GM18907 (cell line): Measurements from ENCODE around the gene PSD.

Experiments used
- ATAC-seq: cut with Tn5 transposase; IDR thresholded peaks from one replicate; pipeline ENCODE4 v1.9.1; 2021; ENCODE audit warnings: mild to moderate bottlenecking, moderate library complexity; ENCODE audit not compliant: unreplicated experiment

The PSD gene

GRCh38 chr10:102449321-102450123 lies 30.9 kb upstream of the PSD start:
- peak; percentile 49 for ATAC-seq

- ATAC-seq, result no peak
Measured at GRCh38 chr10:102444851-102445250, 26.3 kb upstream of the PSD start.

- ATAC-seq, result no peak
Measured at GRCh38 chr10:102438374-102438773, 19.8 kb upstream of the PSD start.

DNA sequence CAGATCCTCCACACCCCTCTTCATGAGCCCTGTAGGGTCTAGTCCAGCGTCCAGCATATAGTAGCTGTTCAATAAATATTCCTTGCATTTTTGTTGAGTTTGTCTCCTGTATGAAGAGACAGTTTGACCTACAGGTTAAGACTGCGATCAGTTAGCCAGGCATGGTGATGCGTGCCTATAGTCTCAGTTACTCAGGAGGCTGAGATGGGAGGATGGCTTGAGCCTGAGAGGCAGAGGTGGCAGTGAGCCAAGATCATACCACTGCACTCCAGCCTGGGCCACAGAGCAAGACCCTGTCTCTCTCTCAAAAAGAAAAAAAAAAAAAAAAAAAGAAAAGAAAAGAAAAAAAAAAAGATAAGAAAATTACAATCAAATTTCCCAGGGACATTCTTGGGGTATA lies 18.9 kb upstream of the PSD start:
- ATAC-seq, result no peak

GRCh38 chr10:102436312-102436711 lies 17.7 kb upstream of the PSD start:
- ATAC-seq, result no peak

DNA sequence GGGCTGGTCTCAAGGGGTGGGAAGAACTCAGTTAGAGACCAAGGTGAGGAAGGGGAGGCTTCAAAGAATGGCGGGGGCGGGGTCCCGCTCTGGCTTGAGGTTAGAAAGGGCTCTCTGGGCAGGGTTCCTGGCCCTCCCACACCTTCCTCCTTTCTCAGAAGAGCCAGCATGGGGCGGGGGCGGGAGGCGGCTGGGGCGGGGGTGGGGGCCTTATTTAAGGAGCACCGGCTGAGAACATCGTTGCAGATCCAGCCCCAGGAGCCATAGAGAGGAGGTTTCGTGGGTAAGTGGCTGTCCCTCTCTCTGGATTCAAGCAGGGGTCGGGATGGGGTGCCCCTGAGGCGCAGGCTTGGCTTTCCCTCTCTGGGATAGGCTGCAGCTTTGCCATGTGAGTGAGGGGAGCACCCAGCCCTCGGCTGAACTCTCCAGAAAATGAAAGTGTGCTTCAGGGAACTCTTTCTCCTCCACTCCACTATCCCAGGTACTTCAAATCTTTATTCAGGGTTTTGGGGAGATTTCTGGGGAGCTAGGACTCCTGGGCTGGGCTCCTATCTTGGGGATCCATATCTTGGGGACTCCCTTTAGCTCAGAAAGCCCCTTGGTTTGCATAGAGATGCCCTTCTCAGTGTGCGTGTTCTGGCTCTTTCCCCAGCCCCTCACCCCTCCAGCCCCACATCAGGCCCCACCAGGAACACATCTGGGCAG lies 17.1 kb upstream of the PSD start:
- no peak for ATAC-seq

- ATAC-seq, result no peak
Measured at GRCh38 chr10:102435133-102435497, 16.5 kb upstream of the PSD start.

- no peak for ATAC-seq
Measured at GRCh38 chr10:102434394-102435132, 16.0 kb upstream of the PSD start.

GRCh38 chr10:102433619-102434046 lies 15.0 kb upstream of the PSD start:
- ATAC-seq, result no peak

- ATAC-seq, result peak; percentile 79
Measured at GRCh38 chr10:102432162-102432950, 13.8 kb upstream of the PSD start, which contains the start of gene CUEDC2. CUEDC2 (minus strand) TSS chr10:102432574; CDS start chr10:102425188, 7,386 bp downstream.

- peak; percentile 6 for ATAC-seq
Measured at GRCh38 chr10:102431452-102432124, 13.0 kb upstream of the PSD start.

- ATAC-seq, result no peak
Measured at GRCh38 chr10:102429468-102429867, 10.9 kb upstream of the PSD start.

DNA sequence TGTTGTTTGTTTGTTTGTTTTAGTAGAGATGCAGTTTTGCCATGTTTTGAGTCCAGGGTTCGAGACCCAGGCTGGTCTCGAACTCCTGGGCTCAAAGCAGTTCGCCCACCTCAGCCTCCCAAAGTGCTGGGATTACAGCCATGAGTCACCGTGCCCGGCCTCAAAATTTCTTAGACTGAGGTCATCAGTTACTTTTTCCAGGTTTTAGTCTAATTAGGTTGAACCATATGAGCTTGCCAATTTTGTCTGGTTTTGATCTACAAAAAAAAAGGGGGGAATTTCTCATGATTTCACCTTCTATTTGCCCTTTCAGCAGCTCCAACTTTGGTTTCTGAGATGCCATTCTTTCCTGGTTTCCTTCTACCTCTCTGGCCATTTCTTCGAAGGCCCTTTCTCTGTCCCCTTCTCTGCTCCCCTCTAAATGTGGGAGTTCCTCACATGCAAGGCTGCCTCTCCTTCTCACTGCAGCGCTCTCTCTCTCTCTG lies 8.3 kb upstream of the PSD start:
- no peak for ATAC-seq

GRCh38 chr10:102425444-102425843 lies 6.9 kb upstream of the PSD start:
- ATAC-seq, result no peak

GRCh38 chr10:102424916-102425315 lies 6.3 kb upstream of the PSD start:
- no peak for ATAC-seq

DNA sequence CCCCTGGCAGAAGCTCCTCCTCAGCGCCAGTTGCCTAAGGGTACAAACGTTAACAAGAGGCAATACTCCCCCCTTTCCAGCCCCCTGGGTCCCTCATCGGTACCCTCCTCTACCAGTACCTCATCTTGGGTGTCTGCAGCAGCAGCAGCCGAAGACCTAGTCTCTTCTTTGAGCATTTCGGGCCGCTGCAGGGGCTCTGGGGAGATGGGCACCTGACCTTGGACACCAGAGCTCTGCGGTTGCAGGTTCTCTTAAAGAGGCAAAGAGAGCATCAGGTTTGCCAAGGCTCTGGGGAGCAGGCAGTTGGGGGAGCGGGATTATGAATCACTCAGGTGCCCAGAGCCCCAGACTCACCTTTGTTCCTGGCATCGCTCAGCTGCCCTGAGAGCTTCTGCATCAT lies 5.6 kb upstream of the PSD start:
- ATAC-seq, result no peak

DNA sequence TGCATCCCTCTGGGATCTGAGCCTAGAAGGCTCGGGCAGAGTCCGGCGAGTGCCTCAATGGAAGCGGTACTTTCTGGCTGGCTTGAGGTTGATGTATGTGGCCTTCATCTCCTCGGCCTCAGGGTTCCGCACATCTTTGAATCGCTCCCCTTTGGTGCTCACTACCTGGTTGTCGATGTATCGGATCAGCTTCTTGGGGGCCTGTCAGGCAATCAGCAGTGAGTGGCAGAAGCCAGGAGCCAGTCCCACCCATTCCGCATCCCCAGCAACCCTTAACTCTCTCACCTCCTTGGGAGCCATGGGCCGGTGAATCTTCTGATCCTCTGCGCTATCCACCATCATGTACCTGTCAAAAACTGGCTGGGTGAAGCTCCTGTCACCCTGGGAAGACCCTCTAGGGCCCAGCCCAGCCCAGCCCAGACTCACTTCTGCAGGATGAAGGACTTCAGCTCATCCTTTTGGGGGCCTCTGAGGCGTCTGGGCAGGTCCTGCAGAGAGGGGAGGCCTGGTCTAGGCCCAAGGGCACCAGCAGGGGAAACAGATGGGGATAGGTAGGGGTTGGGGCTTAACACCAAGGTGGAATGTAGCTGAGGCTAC lies 4.9 kb upstream of the PSD start:
- ATAC-seq, result no peak

- no peak for ATAC-seq
Measured at GRCh38 chr10:102422545-102423129, 4.1 kb upstream of the PSD start.

- ATAC-seq, result peak; percentile 2
Measured at GRCh38 chr10:102421757-102422512, 3.4 kb upstream of the PSD start.
